ENCODE measurements around the gene FRMD6.

- TF ChIP-seq CTCF (IDR thresholded peaks at IDR 0.05), result no peak
- no peak for TF ChIP-seq EZH2 (IDR thresholded peaks at IDR 0.05)
Measured at GRCh38 chr14:51691176-51691575, 39.5 kb downstream of the FRMD6 start.

Data from neural progenitor cell (in vitro differentiated cells).